HG02870 (cell line): ENCODE results near the gene GJB5.
A peak's percentile ranks its signal among the peaks of the same experiment; 100 is the strongest.

Source experiments
- ATAC-seq: cut with Tn5 transposase; IDR thresholded peaks from one replicate; pipeline ENCODE4 v1.9.1; 2021; ENCODE audit warnings: mild to moderate bottlenecking, moderate library complexity; ENCODE audit not compliant: unreplicated experiment

Gene GJB5

DNA sequence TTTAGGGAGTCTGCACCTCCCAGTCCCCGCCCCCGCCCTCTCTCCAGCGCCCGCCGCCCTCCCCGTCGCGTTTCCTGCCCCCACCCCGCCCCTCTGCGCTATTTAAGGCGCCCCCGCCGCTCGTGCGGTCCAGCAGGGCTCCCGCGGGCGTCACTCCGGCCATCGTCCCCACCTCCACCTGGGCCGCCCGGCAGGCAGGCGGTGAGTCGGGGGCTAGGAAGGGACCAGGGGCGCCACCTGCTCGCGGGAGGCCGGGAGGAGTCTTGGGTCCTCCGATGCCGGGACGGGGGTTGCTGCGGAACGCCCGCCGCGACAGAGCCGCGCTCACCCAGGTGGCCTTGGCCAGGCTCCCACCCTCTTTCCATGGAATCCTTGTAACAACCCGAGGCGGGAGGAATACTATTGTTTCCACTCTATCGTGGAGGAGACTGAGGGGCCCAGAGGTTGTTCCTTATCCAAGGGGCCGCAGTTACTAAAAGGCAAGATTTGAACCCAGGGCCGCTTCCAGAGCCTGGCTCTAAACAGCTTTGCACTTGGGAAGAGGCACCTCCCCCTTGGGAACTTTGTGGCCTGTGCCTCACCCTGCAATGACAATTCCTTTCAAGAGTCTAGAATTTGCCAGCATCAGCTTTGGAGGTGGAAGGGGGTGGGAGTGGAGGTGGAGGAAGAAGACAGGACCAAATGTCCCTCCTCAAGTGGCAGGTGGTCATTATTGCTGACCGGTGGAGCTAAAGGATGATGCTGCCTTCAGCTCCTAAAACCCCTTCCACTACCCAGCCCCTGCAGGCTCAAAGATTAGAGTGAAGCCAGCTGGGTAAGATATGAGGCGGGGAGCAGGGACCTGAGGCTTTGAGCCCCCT is 38.3 kb downstream of the GJB5 start, which contains the start of gene GJA4:
Gene GJA4, plus strand, starts transcription at position 132 of the 860 bp plus-strand sequence. CDS start 1,215 bp downstream, outside the sequence.
- ATAC-seq, result no peak

DNA sequence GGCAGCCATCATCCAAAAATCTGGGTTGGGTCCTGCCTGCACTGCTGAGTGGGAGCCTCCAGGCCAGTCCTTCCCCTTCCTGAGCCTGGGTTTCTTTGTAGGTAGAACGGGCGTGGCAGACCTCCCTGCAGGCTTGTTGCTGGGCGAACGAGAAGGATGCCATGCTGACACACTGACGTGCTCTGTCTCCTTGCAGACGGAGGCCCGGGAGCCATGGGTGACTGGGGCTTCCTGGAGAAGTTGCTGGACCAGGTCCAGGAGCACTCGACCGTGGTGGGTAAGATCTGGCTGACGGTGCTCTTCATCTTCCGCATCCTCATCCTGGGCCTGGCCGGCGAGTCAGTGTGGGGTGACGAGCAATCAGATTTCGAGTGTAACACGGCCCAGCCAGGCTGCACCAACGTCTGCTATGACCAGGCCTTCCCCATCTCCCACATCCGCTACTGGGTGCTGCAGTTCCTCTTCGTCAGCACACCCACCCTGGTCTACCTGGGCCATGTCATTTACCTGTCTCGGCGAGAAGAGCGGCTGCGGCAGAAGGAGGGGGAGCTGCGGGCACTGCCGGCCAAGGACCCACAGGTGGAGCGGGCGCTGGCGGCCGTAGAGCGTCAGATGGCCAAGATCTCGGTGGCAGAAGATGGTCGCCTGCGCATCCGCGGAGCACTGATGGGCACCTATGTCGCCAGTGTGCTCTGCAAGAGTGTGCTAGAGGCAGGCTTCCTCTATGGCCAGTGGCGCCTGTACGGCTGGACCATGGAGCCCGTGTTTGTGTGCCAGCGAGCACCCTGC is 39.3 kb downstream of the GJB5 start:
- ATAC-seq, result no peak

DNA sequence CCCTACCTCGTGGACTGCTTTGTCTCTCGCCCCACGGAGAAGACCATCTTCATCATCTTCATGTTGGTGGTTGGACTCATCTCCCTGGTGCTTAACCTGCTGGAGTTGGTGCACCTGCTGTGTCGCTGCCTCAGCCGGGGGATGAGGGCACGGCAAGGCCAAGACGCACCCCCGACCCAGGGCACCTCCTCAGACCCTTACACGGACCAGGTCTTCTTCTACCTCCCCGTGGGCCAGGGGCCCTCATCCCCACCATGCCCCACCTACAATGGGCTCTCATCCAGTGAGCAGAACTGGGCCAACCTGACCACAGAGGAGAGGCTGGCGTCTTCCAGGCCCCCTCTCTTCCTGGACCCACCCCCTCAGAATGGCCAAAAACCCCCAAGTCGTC is 39.9 kb downstream of the GJB5 start:
- no peak for ATAC-seq

DNA sequence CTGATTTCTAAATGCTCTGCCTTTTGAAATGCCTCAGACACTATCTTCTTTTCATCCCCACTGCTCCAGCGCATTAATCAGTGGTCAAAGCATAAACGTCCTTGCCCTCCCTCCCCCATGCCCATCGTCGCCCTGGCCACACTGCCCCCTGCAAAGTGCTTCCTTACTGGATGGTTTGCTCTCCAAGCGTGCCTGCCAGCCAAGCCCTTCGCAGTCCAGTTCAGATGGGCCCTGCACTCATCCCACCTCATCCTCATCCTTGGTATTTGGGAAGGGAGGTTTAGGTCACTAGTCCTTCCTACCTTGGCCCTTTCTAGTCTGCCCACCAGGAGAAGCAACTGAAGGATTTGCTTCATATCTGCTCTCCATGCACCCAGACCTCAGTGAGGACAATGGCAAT is 41.1 kb downstream of the GJB5 start:
- ATAC-seq, result no peak

DNA sequence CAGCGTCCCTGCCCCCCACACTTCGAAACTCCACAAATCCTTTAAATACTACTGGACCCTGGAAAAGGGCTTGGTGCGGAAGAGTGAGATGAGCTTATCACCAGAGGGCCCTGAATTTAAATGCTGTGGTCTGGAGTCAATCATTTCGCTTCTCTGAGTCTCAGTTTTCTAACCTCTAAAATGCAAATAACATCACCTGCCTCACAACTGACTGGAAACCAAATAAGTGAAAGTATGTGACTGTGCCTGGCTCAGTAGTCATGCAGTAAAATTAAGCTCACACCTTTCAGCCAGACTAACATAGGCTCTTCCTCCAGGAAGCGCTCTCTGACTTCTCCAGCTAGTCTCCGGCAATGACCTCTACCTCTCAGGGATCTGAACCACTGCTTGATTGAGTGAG is 42.1 kb downstream of the GJB5 start:
- ATAC-seq, result peak; percentile 54

GRCh38 chr1:34800214-34800613 is 45.4 kb downstream of the GJB5 start:
- ATAC-seq, result no peak

DNA sequence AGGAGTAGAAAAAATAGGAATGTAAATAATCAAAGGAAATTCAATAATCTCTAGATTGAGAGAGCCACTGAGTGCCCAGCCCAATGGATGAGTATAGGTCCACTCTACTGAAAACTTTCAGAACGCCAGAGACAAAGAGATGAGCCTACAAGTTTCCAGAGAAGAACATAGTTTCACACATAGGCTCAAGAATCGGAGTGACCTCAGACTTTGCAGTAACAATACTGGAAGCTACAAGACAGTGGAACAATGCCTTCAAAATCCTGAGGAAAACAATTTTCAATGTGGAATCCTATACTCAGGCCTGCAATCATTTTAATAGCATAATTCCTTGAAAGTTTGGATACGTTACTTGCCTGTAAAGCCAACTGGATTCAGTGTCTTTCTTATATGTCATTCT is 48.9 kb downstream of the GJB5 start:
- ATAC-seq, result no peak

GRCh38 chr1:34806396-34806795 is 51.5 kb downstream of the GJB5 start:
- ATAC-seq, result no peak
